Caco-2 (cell line): ENCODE measurements around the gene CACTIN. TPM values are rescaled to one million over a fixed set of nuclear protein-coding genes. Genes with fewer than 3 reads are reported as not detected.

Source experiments
- BruUV-seq: library from RNA; stranded (reverse); fragments of 400-500 nt; replicated peaks from 2 replicates; lab custom pipeline; 2021; lab: Mats Ljungman, UMichigan
- CTCF ChIA-PET: fragments of 300-600 bp; sonication (Branson Sonifier 250); formaldehyde crosslinking; loops from one replicate; lab custom pipeline; 2022; ENCODE audit warnings: antibody characterized with exemption; lab: Charles Lee
- POLR2A ChIA-PET: fragments of 300-600 bp; sonication (Branson Sonifier 250); formaldehyde crosslinking; loops from one replicate; lab custom pipeline; 2022; ENCODE audit warnings: antibody characterized with exemption; lab: Charles Lee
- DNase-seq, 2 experiments: peaks; one replicate each; pipeline versions ENCODE4 v3.0.0 to v3.0.0-alpha.2; 2020 to 2022
- H3K27me3 ChIP-seq: replicated peaks from 2 replicates; pipeline ENCODE4 v1.6.0; 2011; ENCODE audit warnings: low read length; ENCODE audit not compliant: control insufficient read depth, insufficient read depth
- H3K36me3 ChIP-seq: 2 replicates; pipeline ENCODE4 v1.5.1; 2011; ENCODE audit warnings: low read length; ENCODE audit not compliant: control insufficient read depth, insufficient read depth
- H3K4me1 ChIP-seq: fragments of 250-450 bp; sonication (Bioruptor Pico); 2 replicates; pipeline ENCODE4 v1.5.1; 2020; ENCODE audit warnings: mild to moderate bottlenecking
- H3K4me3 ChIP-seq: 2 replicates; pipeline ENCODE4 v1.5.1; 2011; ENCODE audit warnings: low read depth, mild to moderate bottlenecking, control low read depth, low read length
- H3K9me3 ChIP-seq: fragments of 250-450 bp; sonication (Bioruptor Pico); 2 replicates; pipeline ENCODE4 v1.5.1; 2020; ENCODE audit warnings: mild to moderate bottlenecking, moderate library complexity
- H3K27ac Mint-ChIP-seq: one replicate; pipeline ENCODE4 v1.8.0; 2022; ENCODE audit warnings: mixed read lengths; ENCODE audit not compliant: unreplicated experiment
- H3K27me3 Mint-ChIP-seq: one replicate; pipeline ENCODE4 v1.8.0; 2022; ENCODE audit warnings: mixed read lengths; ENCODE audit not compliant: insufficient read depth, unreplicated experiment
- H3K36me3 Mint-ChIP-seq: one replicate; pipeline ENCODE4 v1.8.0; 2022; ENCODE audit warnings: mild to moderate bottlenecking, mixed read lengths; ENCODE audit not compliant: insufficient read depth, unreplicated experiment
- H3K4me1 Mint-ChIP-seq: one replicate; pipeline ENCODE4 v1.8.0; 2022; ENCODE audit warnings: low read depth, mixed read lengths; ENCODE audit not compliant: unreplicated experiment
- H3K4me3 Mint-ChIP-seq: one replicate; pipeline ENCODE4 v1.8.0; 2022; ENCODE audit warnings: mild to moderate bottlenecking, moderate library complexity, mixed read lengths; ENCODE audit not compliant: unreplicated experiment
- H3K9me3 Mint-ChIP-seq: one replicate; pipeline ENCODE4 v1.8.0; 2022; ENCODE audit warnings: mixed read lengths; ENCODE audit not compliant: unreplicated experiment
- CTCF ChIP-seq, 2 experiments: fragments of 200-600 bp in 1 of 2; IDR thresholded peaks; 1 replicate in 1 of 2; 2 replicates in 1 of 2; pipeline versions ENCODE4 v1.5.1 to v1.8.0; 2011 to 2022; ENCODE audit warnings: antibody characterized with exemption in 1 of 2, control low read depth in 1 of 2, inconsistent platforms in 1 of 2, low read depth in 1 of 2, low read length in 1 of 2, mild to moderate bottlenecking in 1 of 2, moderate library complexity in 1 of 2; ENCODE audit not compliant: insufficient read depth in 1 of 2, severe bottlenecking in 1 of 2, unreplicated experiment in 1 of 2
- intact Hi-C: fragments of 100-400 bp; cut with micrococcal nuclease; formaldehyde crosslinking; loops from one replicate; pipeline ENCODE4 v1.10.0; 2022; ENCODE audit not compliant: unreplicated experiment
- total RNA-seq: library from RNA; stranded (reverse); gene quantifications from 2 replicates; pipeline ENCODE4 v1.2.3, GENCODE V29; 2022

The CACTIN gene
- total RNA-seq, 1 experiment from 2014 or later = 33.9 TPM

- DNase-seq = peak in 1 of 2 experiments; percentile 77
- H3K27me3 ChIP-seq = no peaks in the 10 kb centered on the region
- Mint-ChIP-seq H3K4me1 (no peaks in the 10 kb centered on the region), H3K27ac (no peak overlapping the region), H3K36me3 (peaks cover 22% of the 10 kb centered on the region), H3K9me3 (no peaks in the 10 kb centered on the region), H3K4me3 (no peak overlapping the region), H3K27me3 (no peaks in the 10 kb centered on the region)
- peaks cover 11% of the 10 kb centered on the region for H3K4me1 ChIP-seq
- no TSS peak for BruUV-seq
- no peaks in the 10 kb centered on the region for H3K9me3 ChIP-seq
- no peak overlapping the region for H3K4me3 ChIP-seq
- peak; percentile 91 to 92 for TF ChIP-seq CTCF (IDR thresholded peaks at IDR 0.05; ENCODE audit: insufficient read depth in 1 of 2, low read depth in 1 of 2, low read length in 1 of 2, severe bottlenecking in 1 of 2, unreplicated experiment in 1 of 2)
- ChIA-PET POLR2A (no interaction called here), CTCF (interaction anchor here (0.6 to 0.9 kb wide), 2 partner anchors 161 to 209 kb away, joined by 3 read pairs; no protein-coding TSS in a partner anchor)
- intact Hi-C loops = loop anchor here (5.0 kb wide), 2 partner anchors 41 to 56 kb away; partner anchors contain the start of gene TJP3
- no peaks in the 10 kb centered on the region for H3K36me3 ChIP-seq
Measured at GRCh38 chr19:3665681-3666544, 39.3 kb upstream of the CACTIN start.

DNA sequence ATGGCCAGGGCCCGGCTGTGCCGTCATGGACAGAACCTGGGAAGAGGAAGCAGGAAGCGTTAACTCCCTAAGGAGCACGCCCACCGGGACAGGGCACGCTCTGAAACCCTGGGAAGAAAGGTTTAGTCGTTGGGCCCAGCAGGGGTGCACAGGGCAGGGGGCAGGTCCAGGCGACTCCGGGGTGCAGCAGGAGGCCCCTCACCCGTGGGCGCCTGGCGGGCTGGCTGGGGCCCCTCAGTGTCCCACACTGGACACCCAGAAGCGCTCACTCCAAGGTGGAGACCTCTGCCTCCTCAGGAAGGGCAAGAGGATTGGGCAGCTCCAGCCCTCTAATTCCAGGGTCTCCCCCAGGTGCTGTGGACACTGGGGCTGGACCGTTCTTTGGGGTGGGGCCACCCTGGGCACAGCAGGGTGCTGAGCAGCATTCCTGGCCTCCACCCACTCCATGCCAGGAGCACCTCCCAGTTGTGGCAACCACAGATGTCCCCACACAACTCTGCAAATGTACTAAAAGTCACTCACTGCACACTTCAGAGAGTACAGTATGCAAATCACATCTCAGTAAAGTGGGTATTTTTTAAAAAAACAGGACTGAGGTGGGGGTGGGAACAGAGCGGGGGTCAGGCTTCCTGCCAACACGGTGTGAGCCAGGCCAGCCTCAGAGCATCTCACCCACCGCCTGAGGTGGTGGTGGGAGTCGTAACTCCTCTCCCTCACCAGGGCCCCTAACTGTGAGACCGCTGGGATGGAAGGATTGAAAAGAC, 38.5 kb upstream of the CACTIN start:
- no peak overlapping the region for H3K4me3 ChIP-seq
- CTCF ChIA-PET = no interaction called here
- no peaks in the 10 kb centered on the region for H3K27me3 ChIP-seq
- H3K4me1 ChIP-seq = peaks cover 11% of the 10 kb centered on the region
- no peak for TF ChIP-seq CTCF (IDR thresholded peaks at IDR 0.05; ENCODE audit: insufficient read depth in 1 of 2, low read depth in 1 of 2, low read length in 1 of 2, severe bottlenecking in 1 of 2, unreplicated experiment in 1 of 2)
- Mint-ChIP-seq H3K36me3 (peaks cover 22% of the 10 kb centered on the region), H3K9me3 (no peaks in the 10 kb centered on the region), H3K4me1 (no peaks in the 10 kb centered on the region), H3K27ac (no peak overlapping the region), H3K4me3 (no peak overlapping the region), H3K27me3 (no peaks in the 10 kb centered on the region)
- no peaks in the 10 kb centered on the region for H3K36me3 ChIP-seq
- intact Hi-C loops = loop anchor here (5.0 kb wide), 2 partner anchors 42 to 57 kb away; partner anchors contain the start of gene TJP3
- no peak for DNase-seq
- no TSS peak for BruUV-seq
- POLR2A ChIA-PET = no interaction called here
- no peaks in the 10 kb centered on the region for H3K9me3 ChIP-seq

GRCh38 chr19:3663838-3664237, 37.2 kb upstream of the CACTIN start:
- ChIA-PET CTCF (no interaction called here), POLR2A (no interaction called here)
- BruUV-seq = no TSS peak
- no peaks in the 10 kb centered on the region for H3K9me3 ChIP-seq
- Mint-ChIP-seq H3K27me3 (no peaks in the 10 kb centered on the region), H3K4me1 (no peaks in the 10 kb centered on the region), H3K36me3 (peaks cover 29% of the 10 kb centered on the region), H3K9me3 (no peaks in the 10 kb centered on the region), H3K27ac (no peak overlapping the region), H3K4me3 (no peak overlapping the region)
- intact Hi-C loops = no loop called here
- peaks cover 6% of the 10 kb centered on the region for H3K4me1 ChIP-seq
- H3K4me3 ChIP-seq = no peak overlapping the region
- no peak for DNase-seq
- H3K36me3 ChIP-seq = no peaks in the 10 kb centered on the region
- H3K27me3 ChIP-seq = no peaks in the 10 kb centered on the region
- TF ChIP-seq CTCF (IDR thresholded peaks at IDR 0.05; ENCODE audit: insufficient read depth in 1 of 2, low read depth in 1 of 2, low read length in 1 of 2, severe bottlenecking in 1 of 2, unreplicated experiment in 1 of 2) = no peak
